HG02885 (cell line): ENCODE results near the gene CARD10.

Experiments
- ATAC-seq: cut with Tn5 transposase; IDR thresholded peaks from one replicate; pipeline ENCODE4 v1.9.1; 2021; ENCODE audit warnings: mild to moderate bottlenecking; ENCODE audit not compliant: unreplicated experiment, poor library complexity

CARD10 gene, protein sequence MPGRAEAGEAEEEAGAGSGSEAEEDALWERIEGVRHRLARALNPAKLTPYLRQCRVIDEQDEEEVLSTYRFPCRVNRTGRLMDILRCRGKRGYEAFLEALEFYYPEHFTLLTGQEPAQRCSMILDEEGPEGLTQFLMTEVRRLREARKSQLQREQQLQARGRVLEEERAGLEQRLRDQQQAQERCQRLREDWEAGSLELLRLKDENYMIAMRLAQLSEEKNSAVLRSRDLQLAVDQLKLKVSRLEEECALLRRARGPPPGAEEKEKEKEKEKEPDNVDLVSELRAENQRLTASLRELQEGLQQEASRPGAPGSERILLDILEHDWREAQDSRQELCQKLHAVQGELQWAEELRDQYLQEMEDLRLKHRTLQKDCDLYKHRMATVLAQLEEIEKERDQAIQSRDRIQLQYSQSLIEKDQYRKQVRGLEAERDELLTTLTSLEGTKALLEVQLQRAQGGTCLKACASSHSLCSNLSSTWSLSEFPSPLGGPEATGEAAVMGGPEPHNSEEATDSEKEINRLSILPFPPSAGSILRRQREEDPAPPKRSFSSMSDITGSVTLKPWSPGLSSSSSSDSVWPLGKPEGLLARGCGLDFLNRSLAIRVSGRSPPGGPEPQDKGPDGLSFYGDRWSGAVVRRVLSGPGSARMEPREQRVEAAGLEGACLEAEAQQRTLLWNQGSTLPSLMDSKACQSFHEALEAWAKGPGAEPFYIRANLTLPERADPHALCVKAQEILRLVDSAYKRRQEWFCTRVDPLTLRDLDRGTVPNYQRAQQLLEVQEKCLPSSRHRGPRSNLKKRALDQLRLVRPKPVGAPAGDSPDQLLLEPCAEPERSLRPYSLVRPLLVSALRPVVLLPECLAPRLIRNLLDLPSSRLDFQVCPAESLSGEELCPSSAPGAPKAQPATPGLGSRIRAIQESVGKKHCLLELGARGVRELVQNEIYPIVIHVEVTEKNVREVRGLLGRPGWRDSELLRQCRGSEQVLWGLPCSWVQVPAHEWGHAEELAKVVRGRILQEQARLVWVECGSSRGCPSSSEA

GRCh38 chr22:37519268-37520195 lies at the start of gene CARD10:
TSS of gene CARD10 (minus strand) at chr22:37519415. CDS start at chr22:37519200, 215 bp downstream.
- no peak for ATAC-seq

GRCh38 chr22:37568448-37569008 lies 49.3 kb upstream of the CARD10 start:
- ATAC-seq = no peak

- no peak for ATAC-seq
These were observed 48.8 kb upstream of the CARD10 start for GRCh38 chr22:37568012-37568411.

DNA sequence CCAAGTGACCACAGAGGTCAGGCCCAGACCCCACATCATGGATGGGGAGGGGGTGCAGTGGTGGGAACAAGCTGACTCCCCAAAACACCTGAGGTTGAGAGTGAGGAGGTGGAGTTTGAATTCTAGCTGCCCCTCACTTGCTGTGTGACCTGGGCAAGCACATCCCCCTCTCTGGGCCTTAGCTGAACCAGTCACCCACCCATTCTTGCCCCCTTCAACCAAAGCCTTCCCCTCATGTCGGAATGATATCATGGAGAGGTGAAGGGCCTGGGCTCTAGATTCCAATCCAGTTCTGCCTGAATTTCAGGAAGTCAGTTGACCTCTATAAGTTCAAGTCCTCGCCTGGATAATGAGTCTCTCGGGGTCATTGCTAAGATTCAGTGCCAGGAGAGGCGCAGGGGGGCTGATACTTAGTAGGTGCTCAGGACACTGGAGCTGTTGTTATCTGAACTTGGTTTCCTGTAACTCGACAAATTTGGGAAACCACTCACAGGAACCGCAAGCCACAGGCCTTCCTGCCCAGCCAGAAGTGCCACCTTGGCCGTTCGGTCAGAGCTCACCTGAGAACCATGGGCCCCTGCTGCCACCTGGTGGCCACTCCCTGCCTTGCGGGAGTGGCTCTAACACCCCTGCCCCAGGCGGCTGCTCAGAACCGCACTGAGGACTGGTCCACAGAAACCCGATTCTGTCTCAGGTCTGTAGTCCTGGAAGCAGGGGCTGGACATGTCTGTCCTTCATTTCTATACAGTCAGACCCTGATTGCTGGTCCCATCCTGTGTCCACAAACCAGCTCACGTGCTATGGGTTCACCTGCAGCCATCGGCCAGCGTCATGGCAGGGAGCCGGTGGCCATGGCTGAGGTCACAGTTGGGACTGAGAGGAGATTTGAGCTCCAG lies 47.9 kb upstream of the CARD10 start:
- peak; percentile 66 for ATAC-seq

- ATAC-seq = no peak
These were observed 47.2 kb upstream of the CARD10 start for GRCh38 chr22:37566329-37566837.

DNA sequence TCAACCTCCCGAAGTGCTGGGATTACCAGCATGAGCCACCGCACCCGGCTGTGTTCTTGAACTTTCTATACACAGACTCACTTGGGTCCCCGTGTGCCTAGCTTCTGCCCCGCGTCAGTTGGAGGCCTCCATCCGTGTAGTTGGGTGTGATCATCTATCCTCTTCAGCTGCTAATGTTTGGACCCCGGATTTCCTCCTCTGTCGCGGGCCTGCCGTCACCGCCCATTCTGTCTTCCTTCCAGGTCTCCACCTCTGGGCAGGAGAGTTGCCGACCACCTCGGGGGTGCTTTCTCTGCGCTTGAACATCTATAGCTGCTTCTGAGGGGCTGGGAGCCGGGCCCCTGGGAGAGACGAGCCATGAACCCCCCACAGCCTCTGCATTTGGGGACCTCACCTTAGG lies 46.6 kb upstream of the CARD10 start:
- ATAC-seq = no peak

DNA sequence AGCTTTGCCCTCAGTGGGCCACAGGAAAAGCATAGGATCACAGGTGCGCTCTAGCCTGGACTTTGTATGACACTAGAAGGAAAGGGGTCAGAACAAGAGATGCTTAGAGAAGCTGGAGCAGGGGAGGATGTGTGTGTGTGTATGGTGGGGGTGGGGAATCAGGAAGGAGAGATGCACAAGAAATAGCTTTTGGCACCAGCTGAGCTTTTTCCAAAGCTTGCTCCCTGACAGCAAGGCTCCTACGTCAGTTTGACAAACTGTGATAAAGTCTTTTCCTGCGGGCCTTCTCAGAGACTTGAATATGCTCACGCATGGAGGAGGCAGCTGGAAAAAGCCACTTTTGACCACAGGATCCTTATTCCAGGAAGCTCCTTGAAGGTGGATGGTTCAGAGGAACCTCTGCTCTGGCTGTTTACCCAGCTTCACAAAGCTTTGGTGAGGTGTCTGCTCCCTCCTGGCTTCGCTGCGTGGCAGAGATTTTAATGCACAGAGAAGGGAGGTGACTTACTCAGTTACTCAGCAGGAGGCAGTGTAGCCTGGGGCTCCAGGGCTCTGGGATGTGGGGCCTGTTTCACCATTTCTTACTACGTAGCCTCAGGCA lies 45.0 kb upstream of the CARD10 start:
- ATAC-seq = no peak

GRCh38 chr22:37563153-37564081 lies 44.2 kb upstream of the CARD10 start:
- ATAC-seq = no peak

- ATAC-seq = no peak
These were observed 43.0 kb upstream of the CARD10 start for GRCh38 chr22:37562049-37562875.

- no peak for ATAC-seq
These were observed 42.2 kb upstream of the CARD10 start for GRCh38 chr22:37561212-37562048.

DNA sequence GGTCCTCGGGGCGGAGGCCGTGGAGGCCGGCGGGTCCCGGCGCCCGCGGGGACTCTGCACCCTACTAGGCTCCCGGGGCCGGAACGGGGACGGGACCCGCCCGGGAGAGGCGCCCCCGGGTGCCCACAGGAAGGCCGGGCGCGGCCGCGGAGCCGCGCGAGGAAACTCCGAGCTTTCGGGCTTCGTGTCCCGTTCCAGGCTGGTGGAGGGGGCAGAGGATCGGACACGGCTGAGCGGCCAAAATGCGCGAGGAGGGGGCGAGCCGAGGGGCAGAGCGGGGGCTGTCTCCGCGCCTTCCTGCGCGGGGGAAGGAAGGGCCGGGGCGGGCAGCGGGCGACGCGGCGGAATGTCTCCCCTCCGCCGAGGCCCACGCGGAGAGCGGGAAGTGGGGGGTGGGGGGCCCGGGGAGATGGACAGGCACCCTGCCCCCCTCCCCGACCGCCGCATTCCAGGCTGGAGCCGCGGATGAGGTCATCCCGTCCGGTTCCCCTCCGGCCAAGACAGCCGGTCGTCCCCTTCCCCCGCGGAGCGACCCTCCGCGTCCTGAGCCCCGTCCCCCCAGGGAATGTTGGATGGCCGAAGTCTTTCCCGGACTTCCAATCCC lies 41.5 kb upstream of the CARD10 start:
- no peak for ATAC-seq

DNA sequence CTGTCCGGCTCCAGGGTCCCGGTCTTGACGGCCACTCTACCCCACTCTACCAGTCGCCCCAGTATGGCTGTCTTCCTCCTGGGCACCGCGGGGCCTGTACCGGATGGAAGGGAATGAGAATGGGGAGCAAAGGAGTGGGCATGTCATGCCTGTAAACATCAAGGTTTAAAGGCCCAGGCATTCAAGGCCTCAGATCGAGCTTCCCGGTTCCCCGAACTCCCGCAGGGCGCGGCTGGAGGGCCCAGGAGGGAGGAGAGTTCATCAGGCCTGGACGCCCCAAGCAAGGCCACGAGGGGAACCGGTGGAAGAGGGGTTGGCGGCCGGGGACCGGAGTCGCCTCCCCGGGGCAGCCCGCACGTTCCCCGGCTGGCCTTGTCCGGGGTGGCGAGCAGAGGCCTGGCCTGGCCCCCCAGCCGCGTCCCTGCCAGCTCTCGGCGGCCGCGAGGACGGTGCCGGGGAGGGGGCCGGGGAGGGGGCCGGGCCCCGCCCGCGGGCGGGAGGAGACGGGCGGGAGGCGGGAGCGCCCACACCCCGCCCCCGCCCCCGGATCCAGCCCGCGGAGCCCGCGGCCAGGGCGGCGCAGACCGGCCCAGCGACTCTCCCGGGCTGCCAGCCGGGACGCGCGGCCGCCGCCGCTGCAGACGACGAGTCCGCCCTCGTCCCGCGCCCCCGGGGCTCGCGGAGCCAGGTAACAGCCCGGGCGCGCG lies 40.8 kb upstream of the CARD10 start, which contains the start of gene CDC42EP1:
CDC42EP1 (plus strand) TSS at position 580 of the 707 bp plus-strand sequence. CDS start 5,870 bp downstream, outside the sequence.
- no peak for ATAC-seq

- no peak for ATAC-seq
These were observed 40.3 kb upstream of the CARD10 start for GRCh38 chr22:37559521-37559900.

- ATAC-seq = no peak
These were observed 39.6 kb upstream of the CARD10 start for GRCh38 chr22:37558815-37559214.
